ENCODE results near the gene ZNF862. TPM values are rescaled to one million over a fixed set of nuclear protein-coding genes. Genes with fewer than 3 reads are reported as not detected.

ZNF862 gene
- total and polyA plus RNA-seq, 2 donors (not counting 1 experiment from before 2014, with no cell fraction given): 24.1 to 33.0 TPM

DNA sequence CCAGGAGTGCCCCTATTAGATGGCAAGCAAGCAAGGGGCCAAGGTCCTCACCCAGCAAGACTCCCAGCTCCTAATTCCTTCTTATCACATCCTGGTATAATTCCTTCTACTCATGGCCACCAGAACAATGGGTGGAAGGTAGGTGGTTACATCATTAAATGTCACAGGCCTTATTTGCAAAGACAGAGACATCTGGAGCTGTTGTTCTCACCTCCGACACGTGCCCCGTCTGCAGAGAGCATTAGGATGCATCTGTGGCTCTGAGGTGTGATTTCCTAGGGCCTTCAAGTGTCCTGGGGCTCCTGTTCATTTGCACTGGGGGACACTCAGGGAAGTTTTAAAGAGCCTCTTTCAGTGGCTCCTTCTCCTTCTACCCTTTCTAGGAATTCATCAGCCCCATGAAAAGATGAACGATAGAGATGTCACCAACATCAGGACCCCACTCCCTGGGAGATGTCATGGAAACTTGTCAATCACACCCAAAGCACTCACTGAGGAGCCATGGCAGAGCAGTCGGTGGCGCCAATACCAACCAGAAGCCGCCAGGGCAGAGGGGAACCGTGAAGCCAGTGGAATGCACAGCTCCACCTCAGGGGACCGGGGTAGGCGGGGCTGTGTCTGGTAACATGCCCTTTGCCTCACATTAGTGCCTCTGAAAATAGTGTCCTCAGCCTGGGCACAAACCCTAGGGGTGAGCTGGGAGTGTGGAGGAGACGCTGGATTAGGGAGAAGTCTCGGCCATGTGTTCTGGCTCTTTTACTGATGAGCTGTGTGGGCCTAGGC lies 32.7 kb downstream of the ZNF862 start:
- CTCF ChIA-PET: no interaction called here
- POLR2A ChIA-PET: no interaction called here
- no peak overlapping the region for H3K4me2 ChIP-seq (replicated peaks; ENCODE audit: low read depth, low read length, poor library complexity, severe bottlenecking)
- no peaks in the 10 kb centered on the region for H3K9me3 ChIP-seq (ENCODE audit: control extremely low read depth in 1 of 3, control insufficient read depth in 2 of 3, insufficient read depth in 1 of 3, low read length in 2 of 3)
- Mint-ChIP-seq H3K27ac (no peak overlapping the region), H3K27me3 (no peaks in the 10 kb centered on the region), H3K4me1 (peaks cover 45% of the 10 kb centered on the region), H3K4me3 (no peak overlapping the region), H3K9me3 (ENCODE audit: insufficient read depth) (no peaks in the 10 kb centered on the region)
- DNase-seq: no peak
- H3K27me3 ChIP-seq (replicated peaks in 1 of 4; ENCODE audit: control extremely low read depth in 1 of 4, control insufficient read depth in 3 of 4, insufficient read depth in 4 of 4, low read length in 3 of 4): no peaks in the 10 kb centered on the region
- H3K79me2 ChIP-seq (ENCODE audit: control insufficient read depth, insufficient read depth, low read length): peaks cover 12% of the 10 kb centered on the region
- no peaks in the 10 kb centered on the region for H4K20me1 ChIP-seq (ENCODE audit: control insufficient read depth, insufficient read depth, low read length, poor library complexity, severe bottlenecking)
- no peak overlapping the region for H3K27ac ChIP-seq (ENCODE audit: low read length in 2 of 2)
- no peak overlapping the region for H3K4me3 ChIP-seq (ENCODE audit: control extremely low read depth in 1 of 5, extremely low read depth in 1 of 5, insufficient read depth in 1 of 5, low read depth in 2 of 5, low read length in 4 of 5)
- H2AFZ ChIP-seq (ENCODE audit: insufficient read depth, low read depth, low read length, poor library complexity, severe bottlenecking): no peak overlapping the region
- H3K4me1 ChIP-seq (ENCODE audit: control insufficient read depth in 2 of 2, insufficient read depth in 2 of 2, low read length in 2 of 2): peaks cover 44 to 49% of the 10 kb centered on the region in 2 donors
- 81% methylated on average over 10 of the region's 12 CpGs for WGBS (ENCODE audit: insufficient coverage)
- H3K36me3 ChIP-seq (replicated peaks in 1 of 2; ENCODE audit: control extremely low read depth in 1 of 2, control insufficient read depth in 1 of 2, extremely low read depth in 1 of 2, insufficient read depth in 2 of 2, low read length in 1 of 2): no peaks in the 10 kb centered on the region
- ATAC-seq (ENCODE audit: low read depth): no peak
- intact Hi-C loops (cut with micrococcal nuclease): loop anchor here (5.0 to 10.0 kb wide), 2 partner anchors 154 to 376 kb away; partner anchors contain the start of gene ZNF746
- H3K9ac ChIP-seq (ENCODE audit: low read length): no peak overlapping the region
- TF ChIP-seq EZH2 (IDR thresholded peaks at IDR 0.05; ENCODE audit: borderline replicate concordance, insufficient read depth, low read depth, low read length, poor library complexity, severe bottlenecking): no peak
- no peak for TF ChIP-seq CTCF (IDR thresholded peaks at IDR 0.05)

DNA sequence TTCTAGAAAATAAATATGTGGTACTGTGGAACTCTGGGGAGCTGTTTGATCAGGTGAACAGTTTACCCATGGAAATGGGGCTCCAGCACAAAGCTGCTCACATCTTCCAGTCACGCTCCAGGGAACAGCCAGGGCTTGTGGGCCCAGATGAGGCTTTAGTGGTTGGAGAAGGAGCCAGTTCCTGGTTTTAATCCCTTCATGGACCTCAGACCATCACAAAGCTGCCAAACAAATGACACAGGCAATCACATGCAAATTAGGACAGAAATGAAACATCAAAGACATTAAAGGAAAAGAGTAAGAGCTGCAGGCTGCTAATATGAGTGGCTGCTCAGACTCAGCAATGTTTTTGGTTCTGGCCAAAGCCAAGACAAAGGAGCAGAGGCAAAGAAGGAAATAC lies 33.4 kb downstream of the ZNF862 start:
- Histone ChIP-seq H4K20me1 (ENCODE audit: control insufficient read depth, insufficient read depth, low read length, poor library complexity, severe bottlenecking) (no peaks in the 10 kb centered on the region), H3K9me3 (ENCODE audit: control extremely low read depth in 1 of 3, control insufficient read depth in 2 of 3, insufficient read depth in 1 of 3, low read length in 2 of 3) (no peaks in the 10 kb centered on the region), H3K27me3 (replicated peaks in 1 of 4; ENCODE audit: control extremely low read depth in 1 of 4, control insufficient read depth in 3 of 4, insufficient read depth in 4 of 4, low read length in 3 of 4) (no peaks in the 10 kb centered on the region), H3K79me2 (ENCODE audit: control insufficient read depth, insufficient read depth, low read length) (peaks cover 12% of the 10 kb centered on the region), H3K4me2 (replicated peaks; ENCODE audit: low read depth, low read length, poor library complexity, severe bottlenecking) (no peak overlapping the region), H2AFZ (ENCODE audit: insufficient read depth, low read depth, low read length, poor library complexity, severe bottlenecking) (no peak overlapping the region), H3K4me1 (ENCODE audit: control insufficient read depth in 2 of 2, insufficient read depth in 2 of 2, low read length in 2 of 2) (peaks cover 44 to 46% of the 10 kb centered on the region in 2 donors), H3K9ac (ENCODE audit: low read length) (no peak overlapping the region), H3K27ac (ENCODE audit: low read length in 2 of 2) (no peak overlapping the region), H3K4me3 (ENCODE audit: control extremely low read depth in 1 of 5, extremely low read depth in 1 of 5, insufficient read depth in 1 of 5, low read depth in 2 of 5, low read length in 4 of 5) (no peak overlapping the region), H3K36me3 (replicated peaks in 1 of 2; ENCODE audit: control extremely low read depth in 1 of 2, control insufficient read depth in 1 of 2, extremely low read depth in 1 of 2, insufficient read depth in 2 of 2, low read length in 1 of 2) (peaks cover 0 to 4% of the 10 kb centered on the region in 2 experiments)
- CTCF ChIA-PET: no interaction called here
- no peaks in the 10 kb centered on the region for H3K9me3 Mint-ChIP-seq (ENCODE audit: insufficient read depth)
- TF ChIP-seq EZH2 (IDR thresholded peaks at IDR 0.05; ENCODE audit: borderline replicate concordance, insufficient read depth, low read depth, low read length, poor library complexity, severe bottlenecking): no peak
- no peak for TF ChIP-seq CTCF (IDR thresholded peaks at IDR 0.05)
- peaks cover 43% of the 10 kb centered on the region for H3K4me1 Mint-ChIP-seq
- WGBS (ENCODE audit: insufficient coverage): 100% methylated on average over 1 of the region's 1 CpG
- no peaks in the 10 kb centered on the region for H3K27me3 Mint-ChIP-seq
- ATAC-seq (ENCODE audit: low read depth) (no peak), DNase-seq (no peak)
- POLR2A ChIA-PET: interaction anchor here (0.7 kb wide), 1 partner anchor 272 kb away, joined by 3 read pairs; no protein-coding TSS in a partner anchor
- no peak overlapping the region for H3K27ac Mint-ChIP-seq
- peak overlapping the region; percentile 32 for H3K4me3 Mint-ChIP-seq
- intact Hi-C loops (cut with micrococcal nuclease): loop anchor here (5.0 to 10.0 kb wide), 2 partner anchors 154 to 377 kb away; partner anchors contain the start of gene ZNF746
